Measurements from ENCODE around the gene AMOTL1. TPM values are rescaled to one million over a fixed set of nuclear protein-coding genes. Genes with fewer than 3 reads are reported as not detected.

Gene AMOTL1
- total and polyA plus RNA-seq, 2 of the 8 experiments (the other 6 are each of a cell fraction or from before 2014, with no cell fraction given) = 9.0 to 27.6 TPM

DNA sequence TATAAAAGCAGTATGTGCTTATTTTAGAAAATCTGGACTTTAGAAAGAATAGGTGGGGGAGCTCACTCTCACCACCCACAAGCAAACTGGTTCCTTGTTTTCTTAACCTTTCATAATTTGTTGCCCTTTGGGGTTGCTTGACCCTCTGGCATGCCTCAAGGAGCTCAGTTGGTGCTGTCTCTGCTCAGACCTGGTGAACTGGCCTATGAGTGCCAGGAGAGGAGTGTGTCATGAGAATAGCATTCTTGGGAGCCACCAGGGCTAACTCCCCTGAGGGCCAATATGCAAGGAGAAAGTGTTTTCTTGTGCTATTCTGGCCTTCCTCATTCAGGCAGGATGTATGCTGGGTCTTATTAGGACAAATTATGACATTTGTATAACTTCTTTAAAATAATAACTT is 21.0 kb upstream of the AMOTL1 start:
- no peak overlapping the region for H2BK15ac ChIP-seq (ENCODE audit: low read length)
- H3K27ac ChIP-seq (ENCODE audit: low read depth, low read length) = no peak overlapping the region
- H2BK120ac ChIP-seq (replicated peaks; ENCODE audit: low read depth, low read length) = no peak overlapping the region
- no peak overlapping the region for H2BK5ac ChIP-seq (ENCODE audit: low read depth, low read length)
- DNase-seq (ENCODE audit: low read depth in 1 of 2, low spot score in 2 of 2) = no peak
- no peak overlapping the region for H4K8ac ChIP-seq (ENCODE audit: extremely low read depth, insufficient read depth, low read length)
- H3K79me2 ChIP-seq (ENCODE audit: control insufficient read depth in 1 of 2, insufficient read depth in 2 of 2, low read length in 2 of 2) = no peaks in the 10 kb centered on the region
- H3K27me3 ChIP-seq (replicated peaks in 1 of 4; ENCODE audit: control insufficient read depth in 3 of 4, extremely low read depth in 1 of 4, insufficient read depth in 3 of 4, low read length in 3 of 4) = no peaks in the 10 kb centered on the region; a peak in 1 of 7 replicates
- H4K20me1 ChIP-seq (replicated peaks in 1 of 2; ENCODE audit: control insufficient read depth in 1 of 2, insufficient read depth in 2 of 2, low read length in 2 of 2) = no peaks in the 10 kb centered on the region
- H4K91ac ChIP-seq (replicated peaks; ENCODE audit: insufficient read length, low read length) = no peak overlapping the region
- no peak overlapping the region for H3K9ac ChIP-seq (replicated peaks in 1 of 4; ENCODE audit: extremely low read depth in 1 of 4, low read depth in 3 of 4, low read length in 3 of 4)
- TF ChIP-seq CEBPB (IDR thresholded peaks at IDR 0.05; ENCODE audit: low read depth, low read length) = no peak
- TF ChIP-seq JUND (IDR thresholded peaks at IDR 0.05; ENCODE audit: low read length) = no peak
- TF ChIP-seq POU5F1 (IDR thresholded peaks at IDR 0.05; ENCODE audit: low read depth, low read length) = no peak
- TF ChIP-seq TAF7 (optimal IDR thresholded peaks at IDR 0.05; ENCODE audit: borderline replicate concordance, low read depth, low read length) = no peak
- no peak for TF ChIP-seq CREB1 (IDR thresholded peaks at IDR 0.05)
- TF ChIP-seq POLR2AphosphoS5 (IDR thresholded peaks at IDR 0.05; ENCODE audit: low read depth, low read length) = no peak
- TF ChIP-seq, protein P1, sequence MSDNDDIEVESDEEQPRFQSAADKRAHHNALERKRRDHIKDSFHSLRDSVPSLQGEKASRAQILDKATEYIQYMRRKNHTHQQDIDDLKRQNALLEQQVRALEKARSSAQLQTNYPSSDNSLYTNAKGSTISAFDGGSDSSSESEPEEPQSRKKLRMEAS (IDR thresholded peaks at IDR 0.05) = no peak
- TF ChIP-seq, protein P2, sequence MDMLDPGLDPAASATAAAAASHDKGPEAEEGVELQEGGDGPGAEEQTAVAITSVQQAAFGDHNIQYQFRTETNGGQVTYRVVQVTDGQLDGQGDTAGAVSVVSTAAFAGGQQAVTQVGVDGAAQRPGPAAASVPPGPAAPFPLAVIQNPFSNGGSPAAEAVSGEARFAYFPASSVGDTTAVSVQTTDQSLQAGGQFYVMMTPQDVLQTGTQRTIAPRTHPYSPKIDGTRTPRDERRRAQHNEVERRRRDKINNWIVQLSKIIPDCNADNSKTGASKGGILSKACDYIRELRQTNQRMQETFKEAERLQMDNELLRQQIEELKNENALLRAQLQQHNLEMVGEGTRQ (IDR thresholded peaks at IDR 0.05; ENCODE audit: low read length) = no peak
- TF ChIP-seq ASH2L (IDR thresholded peaks at IDR 0.05; ENCODE audit: low read length) = no peak
- no peak for TF ChIP-seq EGR1 (IDR thresholded peaks at IDR 0.05; ENCODE audit: borderline replicate concordance, low read depth, low read length)
- no peak for TF ChIP-seq NRF1 (IDR thresholded peaks at IDR 0.05; ENCODE audit: low read depth, low read length)
- TF ChIP-seq SP1 (IDR thresholded peaks at IDR 0.05; ENCODE audit: low read depth, low read length) = no peak
- TF ChIP-seq, protein P3, sequence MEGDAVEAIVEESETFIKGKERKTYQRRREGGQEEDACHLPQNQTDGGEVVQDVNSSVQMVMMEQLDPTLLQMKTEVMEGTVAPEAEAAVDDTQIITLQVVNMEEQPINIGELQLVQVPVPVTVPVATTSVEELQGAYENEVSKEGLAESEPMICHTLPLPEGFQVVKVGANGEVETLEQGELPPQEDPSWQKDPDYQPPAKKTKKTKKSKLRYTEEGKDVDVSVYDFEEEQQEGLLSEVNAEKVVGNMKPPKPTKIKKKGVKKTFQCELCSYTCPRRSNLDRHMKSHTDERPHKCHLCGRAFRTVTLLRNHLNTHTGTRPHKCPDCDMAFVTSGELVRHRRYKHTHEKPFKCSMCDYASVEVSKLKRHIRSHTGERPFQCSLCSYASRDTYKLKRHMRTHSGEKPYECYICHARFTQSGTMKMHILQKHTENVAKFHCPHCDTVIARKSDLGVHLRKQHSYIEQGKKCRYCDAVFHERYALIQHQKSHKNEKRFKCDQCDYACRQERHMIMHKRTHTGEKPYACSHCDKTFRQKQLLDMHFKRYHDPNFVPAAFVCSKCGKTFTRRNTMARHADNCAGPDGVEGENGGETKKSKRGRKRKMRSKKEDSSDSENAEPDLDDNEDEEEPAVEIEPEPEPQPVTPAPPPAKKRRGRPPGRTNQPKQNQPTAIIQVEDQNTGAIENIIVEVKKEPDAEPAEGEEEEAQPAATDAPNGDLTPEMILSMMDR (IDR thresholded peaks at IDR 0.05; ENCODE audit: control extremely low read depth in 1 of 3, insufficient read depth in 1 of 3, low read depth in 1 of 3, low read length in 3 of 3) = no peak
- no peak overlapping the region for H4K5ac ChIP-seq (ENCODE audit: insufficient read length, low read depth, low read length)
- no peak overlapping the region for H2BK20ac ChIP-seq (ENCODE audit: low read length)
- no peak overlapping the region for H3K4me2 ChIP-seq (ENCODE audit: insufficient read depth in 1 of 2, low read depth in 2 of 2, low read length in 2 of 2)
- H3K4ac ChIP-seq (replicated peaks; ENCODE audit: insufficient read length, low read depth, low read length) = no peak overlapping the region
- ChIA-PET CTCF (ENCODE audit: partially characterized antibody) (interaction anchor here (0.6 to 8.1 kb wide), 5 partner anchors 10 to 124 kb away, joined by 3 to 95 read pairs (median 6); no protein-coding TSS in a partner anchor), POLR2A (ENCODE audit: partially characterized antibody) (interaction anchor here (0.7 to 1.8 kb wide), 2 partner anchors 9 to 95 kb away, joined by 3 to 5 read pairs; no protein-coding TSS in a partner anchor)
- H3K56ac ChIP-seq (replicated peaks; ENCODE audit: insufficient read length, low read depth, low read length) = no peak overlapping the region
- H3K23me2 ChIP-seq (ENCODE audit: low read depth, low read length) = no peaks in the 10 kb centered on the region
- H3K4me3 ChIP-seq (ENCODE audit: extremely low read depth in 1 of 4, insufficient read depth in 2 of 4, low read depth in 3 of 4, low read length in 4 of 4) = no peak overlapping the region
- H3K36me3 ChIP-seq (ENCODE audit: control insufficient read depth in 2 of 4, insufficient read depth in 4 of 4, low read length in 3 of 4) = no peaks in the 10 kb centered on the region
- no peak overlapping the region for H2AFZ ChIP-seq (ENCODE audit: low read length)
- H3K9me3 ChIP-seq (ENCODE audit: insufficient read depth in 2 of 2, low read depth in 1 of 2, low read length in 1 of 2) = no peaks in the 10 kb centered on the region
- H3K23ac ChIP-seq (ENCODE audit: insufficient read length) = no peak overlapping the region
- FAIRE-seq = no peak
- no peak overlapping the region for H2BK12ac ChIP-seq (ENCODE audit: low read depth, low read length)
- no peaks in the 10 kb centered on the region; a peak in 1 of 7 replicates for H3K4me1 ChIP-seq (replicated peaks in 1 of 4; ENCODE audit: control insufficient read depth in 3 of 4, insufficient read depth in 4 of 4, low read length in 3 of 4)
- H3K79me1 ChIP-seq (ENCODE audit: low read depth, low read length) = no peaks in the 10 kb centered on the region
- H3K18ac ChIP-seq (ENCODE audit: extremely low read depth, low read length) = no peak overlapping the region
- H3K14ac ChIP-seq (ENCODE audit: insufficient read length) = no peak overlapping the region
- H2AK5ac ChIP-seq (ENCODE audit: low read depth, low read length) = no peak overlapping the region
